HG03442 (cell line): ENCODE data around the gene TCN2.
"Not testable (repeated sequence)": the region's sequence is repeated elsewhere in the genome, so short reads cannot be mapped to it uniquely, and the experiment has no call there.

Experiments used
- ATAC-seq: cut with Tn5 transposase; IDR thresholded peaks from one replicate; pipeline ENCODE4 v1.9.1; 2021; ENCODE audit warnings: mild to moderate bottlenecking, moderate library complexity; ENCODE audit not compliant: unreplicated experiment

The TCN2 gene

DNA sequence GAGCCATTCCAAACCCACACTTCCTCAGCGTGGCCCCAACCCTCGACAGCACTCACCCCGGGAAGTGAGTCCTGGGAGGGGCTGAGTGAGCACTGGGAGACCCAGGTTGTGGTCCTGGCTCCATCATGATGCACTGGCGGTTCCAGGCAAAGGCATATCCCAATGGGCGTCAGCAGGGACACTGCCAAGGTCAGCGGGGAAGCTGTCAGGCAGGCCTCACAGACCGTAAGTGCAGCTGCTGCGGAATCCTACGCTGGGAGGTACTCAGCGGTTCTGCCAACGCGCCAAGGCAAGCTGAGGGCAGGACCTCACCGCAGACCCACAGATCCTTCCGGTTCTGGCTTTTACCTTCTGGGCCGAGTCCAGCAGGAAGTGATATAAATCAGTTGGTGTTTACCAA is 31.1 kb upstream of the TCN2 start:
- no peak for ATAC-seq

GRCh38 chr22:30578481-30578880 is 28.5 kb upstream of the TCN2 start:
- no peak for ATAC-seq

- ATAC-seq: no peak
Measured at GRCh38 chr22:30580896-30581295, 26.1 kb upstream of the TCN2 start.

DNA sequence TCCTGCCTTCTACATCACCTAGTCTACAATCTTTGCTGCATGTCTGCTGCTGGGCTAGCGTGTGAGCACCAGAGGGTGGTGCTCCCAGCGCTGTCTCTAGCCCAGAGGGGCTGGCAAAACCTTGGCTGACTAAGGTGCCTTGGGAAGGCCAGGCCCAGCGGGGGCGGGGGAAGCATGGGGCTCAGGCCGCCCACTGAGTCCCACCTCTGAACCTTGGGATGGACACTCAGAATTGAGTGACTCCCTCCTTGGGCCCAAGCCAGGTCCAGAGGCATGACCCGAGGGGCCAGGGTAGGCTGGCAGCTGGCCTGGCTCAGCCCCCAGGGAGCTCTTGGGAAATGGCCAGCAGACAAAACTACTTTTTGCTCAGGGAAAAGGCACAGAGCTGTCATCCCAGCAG is 24.9 kb upstream of the TCN2 start:
- ATAC-seq: no peak

DNA sequence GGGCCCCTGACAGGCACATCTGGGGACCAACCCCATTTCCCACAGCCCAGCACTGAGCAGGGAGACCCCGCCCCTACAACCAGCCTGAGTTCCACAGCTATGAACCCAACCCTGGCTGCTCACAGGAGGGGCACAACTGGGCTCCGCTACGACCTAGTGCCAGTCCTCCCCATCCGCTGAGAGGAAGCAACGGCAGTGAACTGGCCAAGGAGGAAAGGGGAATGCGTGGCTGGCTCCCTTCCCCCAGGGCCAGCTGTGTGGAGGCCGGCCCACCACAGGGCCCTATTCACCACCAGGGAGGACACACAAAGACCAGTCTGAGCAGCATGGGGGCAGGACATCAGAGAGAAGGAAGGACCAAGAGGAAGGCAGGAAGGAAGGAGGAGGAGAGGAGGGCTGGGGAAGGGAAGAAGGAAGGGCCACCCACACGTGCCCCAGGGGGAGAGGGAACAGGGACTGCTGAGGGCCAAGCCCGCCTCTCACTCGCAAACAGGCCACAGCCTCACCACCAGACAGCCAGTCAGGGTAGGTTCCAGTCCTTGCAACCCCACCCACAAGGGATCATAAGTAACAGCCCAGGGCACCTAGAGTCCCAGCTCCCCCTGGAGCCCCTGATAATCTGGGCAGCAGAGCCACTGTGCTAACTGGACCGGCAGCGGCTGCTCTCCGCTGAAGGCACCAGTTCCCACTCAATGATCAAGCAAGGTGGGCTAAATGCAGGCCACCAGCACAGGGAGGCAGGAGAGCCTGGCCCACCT is 24.0 kb upstream of the TCN2 start:
- ATAC-seq: no peak

GRCh38 chr22:30584441-30584840 is 22.5 kb upstream of the TCN2 start:
- ATAC-seq: no peak

DNA sequence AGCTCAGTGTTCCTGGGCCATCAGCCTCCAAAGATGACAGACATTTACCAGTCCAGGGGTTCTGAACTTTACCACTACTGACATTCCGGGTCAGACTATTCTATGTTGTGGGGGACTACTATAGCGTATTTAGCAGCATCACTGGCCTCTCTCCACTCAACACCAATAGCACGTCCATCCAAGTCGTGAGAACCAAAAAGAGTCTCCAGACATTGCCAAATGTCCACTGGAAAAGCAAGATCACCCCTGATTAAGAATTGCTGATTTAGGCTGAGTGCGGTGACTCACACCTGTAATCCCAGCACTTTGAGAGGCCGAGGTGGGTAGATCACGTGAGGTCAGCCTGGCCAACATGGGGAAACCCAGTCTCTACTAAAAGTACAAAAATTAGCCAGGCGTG is 20.6 kb upstream of the TCN2 start:
- ATAC-seq: no peak

DNA sequence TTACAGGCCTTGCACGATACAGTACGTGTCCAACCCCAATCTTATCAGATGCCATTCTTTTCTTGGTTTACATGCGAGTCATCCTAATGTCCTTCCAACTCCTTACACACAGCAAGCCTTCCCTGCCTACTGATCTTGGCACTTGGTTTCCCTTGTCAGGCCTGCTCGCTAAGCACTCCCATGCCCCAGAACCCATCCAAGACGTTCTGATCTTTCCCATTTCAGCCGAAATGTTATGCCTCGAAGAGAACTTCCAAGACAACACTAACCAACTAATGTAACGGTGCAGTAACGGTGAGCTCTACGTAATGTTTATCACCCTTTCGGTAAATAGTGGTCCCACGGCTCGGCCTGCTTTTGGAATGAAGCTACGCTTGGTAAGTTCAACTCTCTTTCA is 15.8 kb upstream of the TCN2 start:
- ATAC-seq: no peak

GRCh38 chr22:30591588-30592359 is 15.2 kb upstream of the TCN2 start, which contains the start of gene PES1:
Gene PES1 (minus strand): TSS chr22:30591910. CDS start chr22:30591833, 77 bp downstream.
- peak; percentile 98 for ATAC-seq

- not testable (repeated sequence) for ATAC-seq
Measured at GRCh38 chr22:30592360-30592713, 14.6 kb upstream of the TCN2 start.

DNA sequence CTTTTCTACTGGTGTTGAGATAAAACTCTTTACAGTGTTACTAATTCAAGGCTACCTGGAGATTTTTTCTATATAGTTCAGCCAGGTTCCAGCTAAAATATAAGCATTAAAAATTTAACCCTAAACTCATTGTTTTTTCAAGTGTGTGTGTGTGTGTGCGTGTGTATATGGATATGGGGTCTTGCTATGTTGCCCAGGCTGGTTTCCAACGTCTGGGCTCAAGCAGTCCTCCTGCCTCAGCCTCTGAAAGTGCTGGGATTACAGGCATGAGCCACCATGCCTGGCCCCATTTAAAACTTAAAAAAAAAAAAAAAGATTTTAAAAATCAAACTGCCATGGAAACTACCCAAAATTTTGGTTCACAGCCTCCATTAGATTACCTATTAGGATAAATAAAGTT is 10.8 kb upstream of the TCN2 start:
- ATAC-seq: no peak

DNA sequence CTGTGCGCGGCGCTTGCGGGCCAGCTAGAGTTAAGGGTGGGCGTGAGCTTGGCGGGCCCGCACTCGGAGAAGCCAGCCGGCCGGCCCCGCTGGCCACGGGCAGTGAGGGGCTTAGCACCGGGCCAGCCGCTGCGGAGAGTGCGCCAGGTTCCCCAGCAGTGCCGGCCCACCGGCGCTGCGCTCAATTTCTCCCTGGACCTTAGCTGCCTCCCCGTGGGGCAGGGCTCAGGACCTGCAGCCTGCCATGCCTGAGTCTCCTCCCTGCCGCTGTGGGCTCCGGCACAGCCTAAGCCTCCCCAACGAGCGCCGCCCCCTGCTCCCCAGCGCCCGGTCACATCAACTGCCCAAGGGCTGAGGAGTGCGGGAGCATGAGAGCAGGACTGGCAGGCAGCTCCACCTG is 10.1 kb upstream of the TCN2 start:
- no peak for ATAC-seq

DNA sequence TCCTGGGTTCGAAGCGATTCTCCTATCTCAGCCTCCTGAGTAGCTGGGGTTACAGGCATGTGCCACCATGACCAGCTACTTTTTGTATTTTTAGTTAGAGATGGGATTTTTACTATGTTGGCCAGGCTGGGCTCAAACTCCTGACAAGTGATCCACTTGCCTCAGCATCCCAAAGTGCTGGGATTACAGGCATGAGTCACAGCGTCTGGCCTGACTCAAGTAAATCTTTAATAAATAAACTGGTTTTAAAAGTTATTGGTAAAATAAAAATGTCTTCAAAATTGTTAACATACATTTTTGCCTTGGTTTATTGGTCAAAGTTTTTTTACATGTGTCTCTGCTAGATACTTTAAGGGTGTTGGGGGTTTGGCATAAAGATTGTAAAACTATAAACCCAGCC is 8.0 kb upstream of the TCN2 start:
- no peak for ATAC-seq

- no peak for ATAC-seq
Measured at GRCh38 chr22:30600921-30601320, 6.1 kb upstream of the TCN2 start.

GRCh38 chr22:30601464-30601863 is 5.5 kb upstream of the TCN2 start:
- ATAC-seq: no peak

- no peak for ATAC-seq
Measured at GRCh38 chr22:30602049-30602448, 4.9 kb upstream of the TCN2 start.

- ATAC-seq: no peak
Measured at GRCh38 chr22:30603801-30604200, 3.2 kb upstream of the TCN2 start.

GRCh38 chr22:30604723-30605122 is 2.3 kb upstream of the TCN2 start:
- ATAC-seq: no peak

GRCh38 chr22:30605449-30606110 is 1.4 kb upstream of the TCN2 start:
- no peak for ATAC-seq

- no peak for ATAC-seq
Measured at GRCh38 chr22:30607300-30607930, 441 bp downstream of the TCN2 start.

- no peak for ATAC-seq
Measured at GRCh38 chr22:30607939-30608338, 965 bp downstream of the TCN2 start.
